Activated naive CD8-positive, alpha-beta T cell treated with anti-CD3 and anti-CD28 coated beads, Interleukin-2, amount 10 ng/mL, durations not matched to agents 7 days and 5 days (primary cell): ENCODE measurements around the gene ADM. TPM values are rescaled to one million over a fixed set of nuclear protein-coding genes. Genes with fewer than 3 reads are reported as not detected.

Experiments
- ATAC-seq: fragments of 150-1000 bp; cut with Tn5 transposase; one replicate; pipeline ENCODE4 v1.10.0; 2021; ENCODE audit warnings: low read depth, moderate library complexity
- POLR2A ChIA-PET: fragments of 350-600 bp; sonication (Branson Sonifier 250); formaldehyde crosslinking; loops from one replicate; lab custom pipeline; 2021; ENCODE audit warnings: antibody characterized with exemption; lab: Charles Lee
- DNase-seq: peaks from one replicate; pipeline ENCODE4 v3.0.0; 2021
- H3K27ac Mint-ChIP-seq: one replicate; pipeline ENCODE4 v1.8.0; 2022; ENCODE audit warnings: mild to moderate bottlenecking, mixed read lengths
- H3K27me3 Mint-ChIP-seq: one replicate; pipeline ENCODE4 v1.8.0; 2022; ENCODE audit warnings: mild to moderate bottlenecking, moderate library complexity, mixed read lengths
- H3K36me3 Mint-ChIP-seq: one replicate; pipeline ENCODE4 v1.8.0; 2021; ENCODE audit warnings: mild to moderate bottlenecking, mixed read lengths
- H3K4me1 Mint-ChIP-seq: one replicate; pipeline ENCODE4 v1.8.0; 2021; ENCODE audit warnings: mixed read lengths
- H3K4me3 Mint-ChIP-seq: one replicate; pipeline ENCODE4 v1.8.0; 2022; ENCODE audit warnings: mild to moderate bottlenecking, moderate library complexity, mixed read lengths
- H3K9me3 Mint-ChIP-seq: one replicate; pipeline ENCODE4 v1.8.0; 2021; ENCODE audit warnings: mixed read lengths
- total RNA-seq, 2 experiments: library from RNA; stranded (reverse); gene quantifications; one replicate each; pipeline ENCODE4 v1.2.3, GENCODE V29; 2021

Gene ADM
- total RNA-seq, 2 experiments from 2014 or later = 1.5 to 2.3 TPM

GRCh38 chr11:10338287-10338686, 33.4 kb downstream of the ADM start:
- no peak for ATAC-seq
- Mint-ChIP-seq H3K27me3 (peaks cover 11% of the 10 kb centered on the region), H3K36me3 (no peaks in the 10 kb centered on the region), H3K27ac (no peak overlapping the region), H3K4me1 (no peaks in the 10 kb centered on the region), H3K4me3 (no peak overlapping the region), H3K9me3 (peaks cover 3% of the 10 kb centered on the region)
- POLR2A ChIA-PET = no interaction called here
- no peak for DNase-seq

GRCh38 chr11:10348650-10349280, 43.9 kb downstream of the ADM start:
- Mint-ChIP-seq H3K4me1 (no peaks in the 10 kb centered on the region), H3K27ac (no peak overlapping the region), H3K27me3 (peaks cover 15% of the 10 kb centered on the region), H3K4me3 (no peak overlapping the region), H3K36me3 (no peaks in the 10 kb centered on the region), H3K9me3 (no peaks in the 10 kb centered on the region)
- POLR2A ChIA-PET = no interaction called here
- ATAC-seq = no peak
- no peak for DNase-seq

GRCh38 chr11:10349281-10349665, 44.4 kb downstream of the ADM start:
- Mint-ChIP-seq H3K27me3 (peaks cover 15% of the 10 kb centered on the region), H3K27ac (no peak overlapping the region), H3K9me3 (no peaks in the 10 kb centered on the region), H3K4me3 (no peak overlapping the region), H3K4me1 (no peaks in the 10 kb centered on the region), H3K36me3 (no peaks in the 10 kb centered on the region)
- POLR2A ChIA-PET = no interaction called here
- DNase-seq (no peak), ATAC-seq (no peak)

- no peaks in the 10 kb centered on the region for H3K36me3 Mint-ChIP-seq
- H3K27me3 Mint-ChIP-seq = peaks cover 15% of the 10 kb centered on the region
- H3K9me3 Mint-ChIP-seq = no peaks in the 10 kb centered on the region
- no peak for ATAC-seq
- no peaks in the 10 kb centered on the region for H3K4me1 Mint-ChIP-seq
- no peak overlapping the region for H3K4me3 Mint-ChIP-seq
- POLR2A ChIA-PET = no interaction called here
- DNase-seq = no peak
- H3K27ac Mint-ChIP-seq = no peak overlapping the region
Observed at GRCh38 chr11:10349806-10350205, 44.9 kb downstream of the ADM start.

GRCh38 chr11:10350334-10350733, 45.5 kb downstream of the ADM start:
- no peaks in the 10 kb centered on the region for H3K4me1 Mint-ChIP-seq
- DNase-seq = no peak
- POLR2A ChIA-PET = no interaction called here
- H3K9me3 Mint-ChIP-seq = no peaks in the 10 kb centered on the region
- peaks cover 15% of the 10 kb centered on the region for H3K27me3 Mint-ChIP-seq
- H3K4me3 Mint-ChIP-seq = no peak overlapping the region
- H3K27ac Mint-ChIP-seq = no peak overlapping the region
- H3K36me3 Mint-ChIP-seq = no peaks in the 10 kb centered on the region
- no peak for ATAC-seq

- POLR2A ChIA-PET = no interaction called here
- Mint-ChIP-seq H3K27me3 (peaks cover 24% of the 10 kb centered on the region), H3K27ac (no peak overlapping the region), H3K36me3 (no peaks in the 10 kb centered on the region), H3K9me3 (no peaks in the 10 kb centered on the region), H3K4me3 (no peak overlapping the region), H3K4me1 (no peaks in the 10 kb centered on the region)
- no peak for ATAC-seq
- DNase-seq = no peak
Observed at GRCh38 chr11:10351435-10351764, 46.5 kb downstream of the ADM start.

GRCh38 chr11:10351765-10352641, 47.1 kb downstream of the ADM start:
- Mint-ChIP-seq H3K4me3 (no peak overlapping the region), H3K27me3 (peaks cover 23% of the 10 kb centered on the region), H3K36me3 (no peaks in the 10 kb centered on the region), H3K9me3 (no peaks in the 10 kb centered on the region), H3K4me1 (no peaks in the 10 kb centered on the region), H3K27ac (no peak overlapping the region)
- POLR2A ChIA-PET = no interaction called here
- DNase-seq (no peak), ATAC-seq (no peak)

- no peak overlapping the region for H3K27ac Mint-ChIP-seq
- no peak overlapping the region for H3K4me3 Mint-ChIP-seq
- no peaks in the 10 kb centered on the region for H3K4me1 Mint-ChIP-seq
- no peak for ATAC-seq
- no peaks in the 10 kb centered on the region for H3K36me3 Mint-ChIP-seq
- no peak for DNase-seq
- POLR2A ChIA-PET = no interaction called here
- H3K27me3 Mint-ChIP-seq = peaks cover 16% of the 10 kb centered on the region
- H3K9me3 Mint-ChIP-seq = no peaks in the 10 kb centered on the region
Observed at GRCh38 chr11:10352921-10353550, 48.2 kb downstream of the ADM start.

GRCh38 chr11:10354389-10354788, 49.5 kb downstream of the ADM start:
- no peaks in the 10 kb centered on the region for H3K9me3 Mint-ChIP-seq
- H3K27me3 Mint-ChIP-seq = peaks cover 20% of the 10 kb centered on the region
- H3K36me3 Mint-ChIP-seq = no peaks in the 10 kb centered on the region
- H3K27ac Mint-ChIP-seq = no peak overlapping the region
- H3K4me1 Mint-ChIP-seq = no peaks in the 10 kb centered on the region
- POLR2A ChIA-PET = no interaction called here
- H3K4me3 Mint-ChIP-seq = no peak overlapping the region
- ATAC-seq (no peak), DNase-seq (no peak)

GRCh38 chr11:10355257-10355661, 50.4 kb downstream of the ADM start:
- H3K36me3 Mint-ChIP-seq = no peaks in the 10 kb centered on the region
- POLR2A ChIA-PET = no interaction called here
- H3K9me3 Mint-ChIP-seq = no peaks in the 10 kb centered on the region
- no peaks in the 10 kb centered on the region for H3K4me1 Mint-ChIP-seq
- ATAC-seq (no peak), DNase-seq (no peak)
- peaks cover 25% of the 10 kb centered on the region for H3K27me3 Mint-ChIP-seq
- no peak overlapping the region for H3K27ac Mint-ChIP-seq
- no peak overlapping the region for H3K4me3 Mint-ChIP-seq

GRCh38 chr11:10356161-10356560, 51.3 kb downstream of the ADM start:
- Mint-ChIP-seq H3K9me3 (no peaks in the 10 kb centered on the region), H3K27ac (no peak overlapping the region), H3K4me1 (no peaks in the 10 kb centered on the region), H3K36me3 (no peaks in the 10 kb centered on the region), H3K4me3 (no peak overlapping the region), H3K27me3 (peaks cover 30% of the 10 kb centered on the region)
- DNase-seq = no peak
- POLR2A ChIA-PET = no interaction called here
- ATAC-seq = no peak
